NCI-H1417 (cell line): ENCODE results near the gene USP40.

Source experiments
- DNase-seq, 3 experiments: peaks; one replicate each; lab custom pipeline; 2025; lab: John Stamatoyannopoulos, UW

Gene USP40

DNA sequence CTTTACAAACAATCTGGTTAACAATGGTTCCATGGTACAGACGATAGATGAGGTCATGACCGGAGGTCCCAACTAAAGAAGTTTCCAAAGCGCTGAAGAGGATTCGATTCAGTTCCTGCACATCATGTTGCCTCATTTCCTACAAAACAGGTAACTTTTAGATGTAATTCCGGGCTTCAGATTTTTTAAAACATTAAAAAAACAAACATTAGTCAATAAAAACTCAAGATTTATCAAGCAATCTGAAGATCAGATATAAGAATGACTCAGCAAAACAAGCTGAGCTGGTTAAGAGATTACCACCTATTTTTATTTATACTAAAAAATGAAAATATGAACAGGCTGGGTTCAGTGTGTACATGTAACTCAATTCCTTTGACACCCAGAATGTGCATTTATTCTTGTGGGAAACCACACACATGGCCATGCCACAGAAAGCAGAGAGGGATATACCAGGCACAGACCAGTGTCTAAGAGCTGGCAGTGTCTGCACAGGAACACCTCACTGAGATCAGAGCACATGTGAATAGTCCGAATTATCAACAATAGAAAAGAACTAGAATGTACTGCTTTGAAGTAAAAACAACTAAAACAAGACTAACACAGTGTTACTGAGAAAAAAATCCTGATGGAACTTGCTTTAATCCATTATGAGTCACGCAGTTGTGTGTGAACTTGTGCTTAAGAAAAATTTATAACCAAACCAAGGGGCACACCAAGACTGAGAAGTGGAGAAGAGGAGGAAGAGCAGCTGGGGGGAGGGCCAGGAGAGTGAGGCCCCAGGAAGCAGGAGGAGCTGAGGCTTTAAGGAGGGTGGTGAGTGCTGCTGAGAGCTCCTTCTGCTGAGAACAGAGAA lies 9.5 kb downstream of the USP40 start:
- DNase-seq, result no peak

GRCh38 chr2:233553366-233553765 lies 13.2 kb downstream of the USP40 start:
- no peak for DNase-seq

GRCh38 chr2:233551491-233551890 lies 15.1 kb downstream of the USP40 start:
- DNase-seq, result no peak

DNA sequence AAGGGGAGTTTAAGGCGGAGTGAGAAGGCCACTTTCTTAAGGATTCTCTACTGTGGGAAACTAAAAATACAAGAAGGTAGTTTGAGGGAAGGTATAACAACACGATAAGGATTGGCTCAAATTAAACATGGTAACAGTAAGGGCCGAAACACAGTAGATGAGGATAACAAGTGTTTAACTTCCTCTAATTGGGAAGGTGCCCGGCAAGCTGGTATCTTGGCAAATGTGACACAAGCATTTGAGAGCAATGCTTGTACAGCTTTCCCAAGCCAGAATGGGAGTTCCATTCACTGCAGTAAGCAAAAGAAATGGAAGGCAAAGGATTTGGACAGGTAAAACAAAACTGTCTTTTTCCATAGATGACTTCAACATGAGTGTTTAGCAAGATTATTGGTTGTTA lies 19.8 kb downstream of the USP40 start:
- no peak for DNase-seq

DNA sequence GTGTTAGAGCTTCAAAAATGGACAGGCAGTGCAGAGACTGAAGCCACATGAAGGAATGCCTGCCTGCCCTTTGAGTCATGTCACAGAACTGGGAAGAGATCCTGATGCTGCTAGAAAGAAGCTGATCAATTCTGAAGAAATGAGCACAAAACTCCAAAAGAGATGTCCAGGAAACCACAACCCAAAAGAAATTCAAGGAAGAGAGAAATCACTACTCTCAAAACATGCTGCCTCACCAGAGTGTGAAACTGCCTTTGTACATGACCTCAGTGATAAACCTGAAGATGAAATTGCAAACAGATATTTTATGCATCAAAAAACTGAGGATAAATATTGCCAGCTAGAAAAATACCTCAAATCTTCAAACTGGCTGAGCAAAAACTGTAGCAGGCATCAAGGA lies 20.5 kb downstream of the USP40 start:
- no peak for DNase-seq

DNA sequence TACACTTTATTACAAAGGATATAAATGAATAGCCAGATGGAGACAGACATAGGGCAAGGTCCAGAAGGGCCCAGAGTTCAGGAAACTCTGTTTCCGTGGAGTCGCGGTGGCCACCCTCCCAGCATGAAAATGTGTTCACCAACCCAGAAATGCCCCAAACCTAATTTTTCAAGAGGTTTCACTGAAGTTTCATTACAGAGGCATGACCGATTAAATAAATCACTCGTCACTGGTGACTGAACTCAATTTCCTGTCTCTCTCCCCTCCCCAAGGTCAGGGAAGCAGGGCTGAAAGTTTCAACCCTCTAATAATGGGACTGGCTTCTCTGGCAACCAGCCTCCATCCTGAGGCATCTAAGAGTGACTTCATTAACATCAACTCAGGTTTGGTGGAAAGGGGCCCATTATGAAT lies 22.4 kb downstream of the USP40 start:
- DNase-seq, result no peak

GRCh38 chr2:233542507-233542906 lies 24.1 kb downstream of the USP40 start:
- DNase-seq, result no peak

- DNase-seq, result no peak
Observed at GRCh38 chr2:233538741-233539140, 27.8 kb downstream of the USP40 start.

- DNase-seq, result no peak
Observed at GRCh38 chr2:233535271-233535670, 31.3 kb downstream of the USP40 start.

DNA sequence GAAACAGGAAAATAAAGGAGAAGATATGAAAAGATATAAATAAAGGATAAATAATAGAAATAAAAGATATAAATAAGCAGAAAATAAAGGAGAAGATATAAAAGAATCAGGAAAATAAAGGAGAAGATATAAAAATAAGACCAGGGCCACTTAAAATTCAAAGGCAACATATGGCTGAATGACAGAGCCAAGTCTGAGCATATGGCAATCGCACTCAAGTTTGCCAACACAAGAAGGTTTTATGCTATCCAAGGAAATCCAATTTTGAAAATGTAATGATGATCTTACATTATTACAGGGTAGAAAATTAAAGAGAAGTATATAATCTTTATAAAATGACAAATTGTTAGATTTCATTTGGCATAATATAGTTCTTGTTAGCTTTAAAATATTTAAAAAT lies 33.6 kb downstream of the USP40 start:
- no peak for DNase-seq

GRCh38 chr2:233531955-233532354 lies 34.6 kb downstream of the USP40 start:
- DNase-seq, result no peak

- DNase-seq, result no peak
Observed at GRCh38 chr2:233530381-233530780, 36.2 kb downstream of the USP40 start.

- no peak for DNase-seq
Observed at GRCh38 chr2:233528182-233528581, 38.4 kb downstream of the USP40 start.

GRCh38 chr2:233525791-233526190 lies 40.8 kb downstream of the USP40 start:
- no peak for DNase-seq

GRCh38 chr2:233519787-233520611 lies 46.6 kb downstream of the USP40 start:
- DNase-seq, result no peak

GRCh38 chr2:233513953-233514655 lies 52.5 kb downstream of the USP40 start:
- peak in 2 of 3 experiments; percentile 14 to 41 for DNase-seq

- DNase-seq, result no peak
Observed at GRCh38 chr2:233503947-233504637, 62.5 kb downstream of the USP40 start.

DNA sequence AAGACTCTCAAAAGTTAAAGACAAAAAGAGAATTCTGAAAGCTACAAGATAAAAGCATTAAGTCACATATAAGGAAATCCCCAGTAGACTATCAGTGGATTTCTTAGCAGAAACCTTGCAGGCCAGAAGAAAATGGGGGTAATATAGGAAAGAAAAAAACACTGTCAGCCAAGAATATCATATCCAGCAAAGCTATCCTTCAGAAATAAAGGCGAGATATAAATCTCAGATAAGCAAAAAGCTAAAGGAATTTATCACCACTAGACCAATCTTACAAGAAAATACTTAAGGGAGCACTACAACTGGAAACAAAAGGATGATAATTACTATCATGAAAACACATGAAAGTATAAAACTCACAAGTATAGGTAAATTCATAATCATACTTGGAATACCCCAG lies 63.1 kb downstream of the USP40 start:
- no peak for DNase-seq

- no peak for DNase-seq
Observed at GRCh38 chr2:233501198-233502076, 65.1 kb downstream of the USP40 start.

- DNase-seq, result no peak
Observed at GRCh38 chr2:233499928-233500327, 66.7 kb downstream of the USP40 start.

DNA sequence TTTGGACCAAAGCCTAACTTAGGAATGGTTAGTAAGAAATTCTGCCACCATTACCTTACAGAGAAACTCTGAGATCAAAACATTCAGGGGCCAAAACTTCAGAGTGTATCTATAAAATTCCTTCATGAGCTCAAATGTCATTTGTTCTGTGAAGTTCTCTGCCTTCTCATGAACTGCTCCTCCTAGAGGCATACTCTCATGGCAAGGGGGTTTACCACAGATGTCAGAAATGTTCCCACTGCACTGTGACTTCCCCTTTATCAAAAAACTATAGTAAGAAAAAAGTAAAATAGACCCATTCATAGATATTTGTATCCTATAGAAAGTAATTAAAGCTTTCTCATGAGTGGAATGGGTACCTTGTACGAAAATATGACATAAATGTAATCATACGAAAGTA lies 68.5 kb downstream of the USP40 start:
- no peak for DNase-seq
